Stimulated activated CD8-positive, alpha-beta memory T cell treated with anti-CD3 and anti-CD28 coated beads, Interleukin-15, amount 100 ng/mL, for 1 hour (primary cell): ENCODE measurements around the gene TBX2.
"Not testable (repeated sequence)": the region's sequence is repeated elsewhere in the genome, so short reads cannot be mapped to it uniquely, and the experiment has no call there.

Source experiments
- DNase-seq: peaks from one replicate; pipeline ENCODE4 v3.0.0-alpha.2; 2020; ENCODE audit warnings: low read depth

Gene TBX2

DNA sequence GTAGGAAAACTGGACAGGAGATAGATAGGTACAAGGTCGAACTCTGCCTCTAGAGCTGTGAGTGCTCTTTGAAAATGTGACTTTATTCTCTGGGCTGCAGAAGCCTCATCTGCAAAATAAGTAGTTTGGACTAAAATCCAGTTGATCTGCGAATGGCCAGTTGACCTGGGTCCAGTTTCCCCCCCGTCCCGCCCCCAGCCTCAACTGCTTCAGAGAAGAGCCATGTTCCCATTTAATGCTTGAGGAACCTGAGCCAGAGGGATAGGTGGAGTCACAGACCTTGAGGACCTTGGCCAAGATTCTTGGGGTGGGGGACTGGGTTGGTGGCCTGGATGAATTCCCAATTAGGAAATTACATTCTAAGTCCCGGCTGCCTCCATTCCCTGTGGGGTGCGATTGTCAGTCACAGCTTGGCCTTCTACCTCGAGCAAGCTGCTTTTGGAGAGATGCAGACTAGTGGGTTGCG lies 14.1 kb downstream of the TBX2 start:
- no peak for DNase-seq

DNA sequence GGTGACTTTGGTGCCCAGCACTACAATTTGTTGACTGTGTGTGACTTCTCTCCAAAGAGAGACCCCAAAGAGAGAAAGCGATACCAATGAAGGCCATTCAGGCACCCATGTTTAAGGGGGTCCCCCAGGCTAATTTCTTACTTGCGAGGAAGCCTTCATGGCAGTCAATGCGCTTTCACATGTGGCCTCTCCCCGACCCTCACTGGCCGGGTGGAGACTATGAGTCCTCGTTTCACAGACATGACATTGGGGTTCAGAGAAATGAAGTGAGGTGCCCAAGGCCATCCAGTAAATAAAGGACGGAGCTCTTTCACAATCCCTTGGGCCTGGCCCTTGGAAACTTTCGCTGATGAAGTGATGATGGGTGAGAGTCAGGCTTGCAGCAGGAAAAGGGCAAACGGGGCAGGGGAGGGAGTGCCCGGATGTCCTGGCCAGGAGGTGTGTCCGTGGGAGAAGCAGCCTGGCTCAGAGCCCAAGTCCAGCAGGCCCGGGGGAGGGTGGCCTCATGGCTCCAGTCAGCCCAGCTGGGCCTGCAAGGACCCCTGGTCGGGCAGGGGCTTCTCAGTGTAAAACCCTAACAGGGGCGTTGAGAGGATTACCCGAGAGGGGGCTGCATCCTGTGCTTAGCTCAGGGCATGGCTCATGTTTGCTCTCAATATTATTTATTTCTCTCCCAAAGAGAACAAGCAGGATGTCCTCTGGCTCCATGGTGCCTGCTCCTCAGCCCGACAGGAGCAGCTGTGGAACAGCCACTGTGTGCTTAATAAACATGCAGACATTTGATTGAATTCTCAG lies 14.7 kb downstream of the TBX2 start:
- DNase-seq, result no peak

DNA sequence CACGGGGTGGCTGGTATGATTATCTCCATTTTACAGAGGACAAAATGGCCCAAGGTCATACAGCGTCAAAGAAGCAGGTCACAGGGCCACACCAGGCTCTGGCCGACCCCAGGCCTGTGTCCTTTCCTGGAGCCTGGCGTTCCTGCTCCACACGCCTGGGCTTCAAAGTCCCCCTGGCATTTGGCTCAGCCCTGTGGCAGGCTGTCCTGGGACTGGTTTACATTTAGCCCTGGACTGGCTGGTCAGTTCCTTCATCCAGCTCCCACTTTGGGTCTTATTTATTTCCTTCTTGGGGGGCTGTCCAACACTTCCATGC lies 15.3 kb downstream of the TBX2 start:
- no peak for DNase-seq

DNA sequence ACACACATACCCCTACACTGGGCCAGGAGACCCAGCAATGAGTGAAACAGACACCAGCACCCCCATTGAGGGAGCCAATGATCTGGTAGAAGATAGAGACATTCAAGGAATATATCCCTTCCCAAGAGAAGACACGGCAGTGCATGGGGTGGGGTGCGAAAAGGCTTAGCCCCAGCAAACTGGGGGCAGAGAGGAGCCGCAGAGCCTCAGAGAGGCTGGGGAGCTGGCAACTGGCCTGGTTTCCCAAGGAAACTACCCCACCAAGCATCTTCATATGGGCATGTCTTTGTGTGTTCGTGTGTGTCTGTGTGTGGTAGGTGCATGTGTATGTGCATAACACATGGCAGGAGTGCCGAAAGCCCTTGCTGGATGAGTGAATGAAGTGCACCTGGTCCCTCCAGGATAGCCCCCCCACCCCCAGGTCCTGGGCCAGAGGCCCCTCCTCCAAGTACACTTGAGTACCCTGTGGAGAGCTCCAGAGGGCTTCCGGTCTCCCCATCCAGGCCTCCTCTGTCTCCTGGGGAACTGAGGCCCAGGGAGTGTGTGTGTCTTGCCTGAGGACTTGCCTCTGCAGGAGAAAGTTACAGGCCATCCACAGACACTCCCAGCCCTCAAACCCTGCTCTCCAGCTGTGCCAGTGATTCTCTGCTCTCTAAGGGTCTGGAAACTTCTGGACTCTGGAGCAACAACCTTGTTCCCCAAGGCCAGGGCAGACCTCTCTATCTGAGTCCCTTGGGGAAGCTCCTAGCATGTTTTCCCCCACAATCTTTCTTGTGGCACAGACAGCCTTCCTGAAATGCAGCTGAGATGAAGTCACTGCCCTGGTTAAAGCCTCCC lies 15.9 kb downstream of the TBX2 start:
- DNase-seq, result no peak

DNA sequence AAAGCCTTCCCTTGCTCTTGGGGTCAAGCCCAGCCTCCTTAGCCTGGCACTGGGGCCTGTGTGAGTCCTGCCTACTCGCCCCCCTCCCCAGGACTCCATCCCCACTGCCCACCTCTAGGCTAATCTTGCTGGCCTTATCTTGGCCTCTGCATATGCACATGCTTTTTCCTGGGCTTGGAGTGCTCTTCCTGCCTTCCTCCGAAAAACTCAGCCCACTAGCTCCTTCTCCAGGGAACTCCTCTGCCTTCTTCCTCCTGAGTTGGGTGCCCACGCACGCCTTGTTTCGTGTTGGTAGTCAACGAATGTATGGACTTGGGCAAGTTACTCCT lies 16.5 kb downstream of the TBX2 start:
- no peak for DNase-seq

DNA sequence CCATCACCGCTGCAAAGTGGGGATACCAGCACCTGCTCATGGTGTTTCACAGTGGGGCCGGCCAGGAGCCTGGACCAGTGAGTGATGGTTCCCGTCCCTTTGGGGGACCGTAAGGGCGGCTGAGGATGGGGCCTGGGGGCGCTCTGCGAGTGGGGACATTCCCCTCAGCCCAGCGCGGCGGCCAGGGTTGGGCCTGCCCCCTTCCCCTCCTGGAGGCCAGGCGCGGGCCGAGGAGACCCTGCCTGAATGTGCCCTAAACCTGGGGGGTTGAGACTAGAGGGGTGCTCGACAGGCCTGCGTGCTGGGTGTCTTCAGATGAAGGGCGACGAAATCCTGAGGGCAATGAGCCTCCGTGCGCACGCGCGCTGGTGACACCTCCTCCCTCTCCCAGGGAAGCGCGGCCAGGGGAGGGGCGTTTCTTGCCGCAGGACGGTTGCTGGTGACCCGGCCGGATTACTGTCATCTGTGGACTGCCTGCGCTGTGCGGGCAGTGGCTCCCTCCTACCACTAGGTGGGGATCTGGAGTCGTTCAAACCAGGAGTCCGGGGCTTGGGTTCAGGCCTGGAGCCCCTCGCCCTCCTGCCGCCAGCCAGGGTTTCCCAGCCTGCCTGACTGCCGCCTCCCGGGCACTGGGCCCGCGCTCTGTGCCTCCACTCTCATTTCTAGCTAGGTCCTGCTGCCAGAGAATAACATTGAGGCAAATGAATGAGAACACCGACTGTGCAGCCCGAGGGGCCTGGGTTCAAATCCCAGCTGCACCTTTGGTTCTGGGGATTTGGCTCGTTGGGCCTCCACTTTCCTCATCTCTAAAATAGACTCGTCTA lies 17.1 kb downstream of the TBX2 start:
- DNase-seq, result no peak

DNA sequence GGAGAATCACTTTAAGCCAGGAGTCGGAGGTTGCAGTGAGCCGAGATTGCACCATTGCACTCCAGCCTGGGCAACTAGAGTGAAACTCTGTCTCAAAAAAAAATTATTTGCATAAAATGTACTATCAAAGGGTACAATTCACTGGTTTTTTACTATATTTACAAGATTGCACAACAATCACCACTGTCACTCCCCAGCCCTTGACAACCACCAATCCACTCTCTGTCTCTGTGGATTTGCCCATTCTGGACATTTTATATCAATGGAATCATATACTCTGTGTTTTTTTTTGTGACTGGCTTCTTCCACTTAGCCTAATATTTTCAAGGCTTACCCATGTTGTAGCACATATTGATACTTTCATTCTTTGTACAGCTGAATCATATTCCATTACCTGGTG lies 18.8 kb downstream of the TBX2 start:
- no peak for DNase-seq

DNA sequence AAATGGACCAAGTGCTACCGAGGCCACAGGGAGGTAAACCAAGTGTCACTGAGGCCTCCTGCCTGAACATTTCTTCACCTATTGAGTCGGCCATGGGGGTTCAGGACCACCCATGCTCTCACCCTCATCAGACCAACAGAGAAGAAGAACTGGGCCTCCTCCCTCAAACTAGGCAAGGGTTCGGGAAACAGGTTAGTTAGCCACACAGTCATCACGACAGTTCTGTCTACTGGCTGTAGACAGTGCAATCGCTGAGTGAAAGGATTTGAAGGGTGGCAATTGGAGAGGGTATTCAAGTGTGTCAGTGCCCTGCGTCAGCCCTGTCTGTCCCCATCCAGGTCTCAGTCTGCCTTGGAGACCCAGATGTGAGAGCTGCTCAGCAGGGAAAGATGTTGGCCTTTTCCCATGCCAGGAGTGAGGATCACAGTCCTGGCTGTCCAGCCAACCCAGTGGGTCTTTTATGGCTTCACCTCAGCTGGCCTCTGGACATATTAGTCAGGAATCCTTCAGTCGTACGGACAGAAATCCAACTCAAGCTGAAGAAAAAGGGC lies 19.9 kb downstream of the TBX2 start:
- no peak for DNase-seq

DNA sequence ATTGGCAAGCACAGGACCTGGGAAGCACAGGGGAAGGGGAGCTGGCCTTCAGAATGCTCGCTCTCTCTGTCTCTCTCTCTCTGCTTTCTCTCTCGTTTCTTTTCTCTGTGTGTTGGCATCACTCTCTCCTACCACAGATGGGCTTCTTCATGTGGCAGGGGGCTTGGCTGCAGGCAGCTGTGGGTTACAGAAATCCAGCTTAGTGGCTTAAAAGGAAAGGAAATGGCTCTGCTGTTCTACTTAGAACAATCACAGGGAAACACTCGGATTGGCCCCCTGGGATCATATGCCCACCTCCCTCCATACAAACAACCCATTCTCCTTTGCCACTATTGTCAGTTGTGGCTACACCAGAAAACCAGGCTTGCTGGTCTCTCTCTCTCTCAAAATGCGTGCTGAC lies 20.4 kb downstream of the TBX2 start:
- no peak for DNase-seq

DNA sequence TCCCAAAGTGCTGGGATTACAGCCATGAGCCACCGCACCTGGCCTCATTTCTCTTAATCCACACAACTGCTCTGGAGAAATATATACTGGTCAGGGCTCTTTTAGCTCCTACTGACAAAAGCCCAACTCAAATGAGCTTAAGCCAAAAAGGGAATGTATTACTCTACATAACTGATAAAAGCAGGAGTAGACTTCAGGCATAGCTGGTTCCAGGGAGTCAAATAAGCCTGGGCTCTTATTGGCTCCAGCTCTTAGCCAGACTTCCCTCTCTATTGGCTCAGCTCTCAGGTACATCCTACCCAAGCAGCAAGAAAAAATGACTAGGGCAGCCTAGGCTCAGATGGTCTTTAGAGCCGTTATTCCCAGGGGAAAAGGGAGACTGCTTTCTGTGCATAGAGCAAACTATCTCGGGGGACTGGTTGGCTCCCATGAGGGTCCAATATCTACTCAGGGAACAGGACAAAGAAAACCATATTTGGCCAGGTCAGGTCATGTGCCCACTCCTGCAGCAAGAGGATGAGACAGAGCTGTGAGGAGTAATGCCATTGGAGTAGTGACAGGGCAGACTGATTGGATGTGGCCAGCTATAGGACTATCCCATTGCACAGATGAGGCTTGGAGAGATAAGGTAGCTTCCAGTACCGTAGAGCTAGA lies 21.2 kb downstream of the TBX2 start:
- no peak for DNase-seq

DNA sequence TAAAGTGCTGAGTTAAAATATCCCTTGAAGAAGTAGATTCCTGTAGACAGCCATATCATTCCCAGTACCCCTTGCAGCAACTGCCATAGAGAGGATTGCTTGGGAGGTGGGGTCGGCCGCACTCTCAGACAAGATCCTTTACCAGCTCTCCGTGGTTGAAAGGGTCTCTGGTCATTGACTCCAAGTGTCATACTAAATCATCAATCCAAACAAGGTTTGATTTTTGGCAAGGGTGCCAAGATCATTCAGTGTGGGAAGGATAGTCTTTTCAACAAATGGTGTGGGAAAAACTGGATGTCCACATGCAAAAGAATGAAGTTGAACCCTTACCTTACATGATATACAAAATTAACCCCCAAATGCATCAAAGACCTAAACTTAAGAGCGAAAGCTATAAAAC lies 21.8 kb downstream of the TBX2 start:
- no peak for DNase-seq

DNA sequence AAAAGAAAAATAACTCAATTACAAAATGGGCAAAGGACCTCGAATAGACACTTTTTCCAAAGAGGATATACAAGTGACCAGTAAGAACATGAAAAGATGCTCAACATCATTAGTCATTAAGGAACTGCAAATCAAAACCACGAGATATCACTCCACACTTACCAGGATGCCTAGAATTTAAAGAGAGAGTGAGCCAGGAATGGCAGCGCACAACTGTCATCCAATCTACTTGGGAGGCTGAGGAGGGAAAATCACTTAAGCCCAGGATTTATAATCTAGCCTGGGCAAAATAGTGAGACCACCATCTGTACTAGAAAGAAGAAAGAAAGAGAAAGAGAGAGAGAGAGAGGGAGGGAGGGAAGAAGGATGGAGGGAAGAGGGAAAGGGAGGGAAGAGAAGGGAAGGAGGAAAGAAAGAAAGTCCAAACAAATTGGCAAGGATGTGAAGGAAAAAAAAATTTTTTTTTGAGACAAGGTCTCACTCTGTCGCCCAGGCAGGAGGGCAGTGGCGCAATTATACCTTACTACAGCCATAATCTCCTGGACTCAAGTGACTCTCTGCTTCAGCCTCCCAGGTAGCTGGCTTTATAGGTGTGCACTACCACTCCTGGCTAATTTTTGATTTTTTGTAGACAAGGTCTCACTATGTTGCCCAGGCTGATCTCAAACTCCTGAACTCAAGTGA lies 22.6 kb downstream of the TBX2 start:
- no peak for DNase-seq

DNA sequence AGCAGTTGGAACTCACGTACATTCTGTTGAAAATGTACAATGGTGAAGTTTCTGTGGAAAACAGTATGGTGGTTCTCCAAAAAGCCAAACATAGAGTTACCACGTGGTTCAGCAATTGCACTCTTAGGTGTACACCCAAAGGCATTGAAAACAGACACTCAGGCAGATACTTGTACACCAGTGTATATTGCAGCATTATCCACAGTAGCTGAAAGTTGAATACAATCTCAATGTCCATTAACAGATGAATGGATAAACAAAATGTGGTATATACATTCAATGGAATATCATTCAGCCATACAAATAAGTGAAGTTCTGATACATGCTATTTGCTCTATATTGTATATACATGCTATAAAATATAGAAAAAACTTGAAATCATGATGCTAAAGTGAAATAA lies 23.2 kb downstream of the TBX2 start:
- no peak for DNase-seq

DNA sequence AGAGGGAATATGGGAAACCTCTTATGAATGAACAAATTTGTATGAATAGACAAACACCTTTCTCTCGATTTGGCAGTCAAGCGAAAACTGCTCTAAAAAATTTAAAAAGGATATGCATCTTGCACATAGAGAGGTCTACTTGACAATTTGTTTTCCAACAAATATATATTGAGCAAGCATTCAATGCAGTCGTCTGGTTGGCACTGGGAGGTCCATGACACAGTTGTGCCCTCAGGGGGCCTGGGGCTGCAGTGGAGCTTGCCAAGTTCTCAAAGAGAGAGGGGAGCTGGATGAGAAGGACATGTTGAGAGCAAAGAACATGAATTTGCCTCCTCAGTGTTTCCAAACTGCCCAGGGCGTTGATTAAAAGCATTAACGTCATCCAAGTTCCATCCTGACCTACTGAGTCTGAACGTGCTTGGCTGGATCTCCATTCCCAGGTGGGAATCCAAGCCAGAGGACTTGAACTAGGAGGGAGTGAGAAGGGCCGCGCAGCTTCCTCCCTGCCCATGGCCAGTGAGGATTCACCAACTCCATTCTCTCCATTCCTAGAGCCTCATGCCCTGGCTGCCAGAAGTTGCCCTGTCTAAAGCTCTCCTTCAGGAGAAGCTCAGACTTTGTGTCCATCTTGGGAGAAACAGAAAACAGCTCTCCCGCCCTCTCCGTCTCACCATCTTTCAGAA lies 24.5 kb downstream of the TBX2 start:
- DNase-seq, result no peak

DNA sequence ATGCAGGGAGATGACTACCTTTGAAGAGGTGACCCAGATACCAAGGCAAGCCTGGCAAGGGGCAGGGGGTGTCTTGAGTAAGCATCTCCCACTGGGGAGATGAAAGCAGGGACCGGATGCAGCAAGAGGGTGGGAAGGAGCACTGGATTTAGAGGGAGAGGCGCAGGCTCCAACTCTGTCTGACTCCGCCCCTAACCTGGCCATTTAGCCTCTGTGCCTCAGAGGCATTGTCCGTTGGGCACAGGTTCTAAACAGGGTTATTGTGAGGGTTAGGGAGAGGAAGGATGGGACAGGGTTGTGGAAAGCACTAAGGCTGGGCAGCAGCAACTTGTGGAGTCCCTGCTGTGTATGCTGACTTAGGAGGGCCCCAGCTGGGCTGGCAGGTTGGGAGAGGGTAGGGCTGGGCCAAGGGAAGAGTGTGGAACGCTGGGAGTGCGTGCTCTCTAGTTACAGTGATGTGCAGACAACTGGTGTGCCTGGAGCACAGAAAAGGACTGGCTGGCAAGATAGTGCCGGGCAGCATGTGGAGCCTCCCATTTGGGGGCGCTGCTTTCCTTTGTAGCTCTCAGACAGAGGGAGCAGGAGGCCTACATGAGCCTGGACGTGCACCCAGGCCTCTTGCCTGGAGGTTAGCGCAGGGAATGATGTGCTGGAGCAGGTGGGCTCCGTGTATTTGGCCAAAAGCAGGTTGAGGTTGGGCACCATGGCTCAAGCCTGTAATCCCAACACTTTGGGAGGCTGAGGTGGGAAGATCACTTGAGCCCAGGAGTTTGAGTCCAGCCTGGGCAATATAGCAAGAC lies 26.2 kb downstream of the TBX2 start:
- DNase-seq, result no peak

DNA sequence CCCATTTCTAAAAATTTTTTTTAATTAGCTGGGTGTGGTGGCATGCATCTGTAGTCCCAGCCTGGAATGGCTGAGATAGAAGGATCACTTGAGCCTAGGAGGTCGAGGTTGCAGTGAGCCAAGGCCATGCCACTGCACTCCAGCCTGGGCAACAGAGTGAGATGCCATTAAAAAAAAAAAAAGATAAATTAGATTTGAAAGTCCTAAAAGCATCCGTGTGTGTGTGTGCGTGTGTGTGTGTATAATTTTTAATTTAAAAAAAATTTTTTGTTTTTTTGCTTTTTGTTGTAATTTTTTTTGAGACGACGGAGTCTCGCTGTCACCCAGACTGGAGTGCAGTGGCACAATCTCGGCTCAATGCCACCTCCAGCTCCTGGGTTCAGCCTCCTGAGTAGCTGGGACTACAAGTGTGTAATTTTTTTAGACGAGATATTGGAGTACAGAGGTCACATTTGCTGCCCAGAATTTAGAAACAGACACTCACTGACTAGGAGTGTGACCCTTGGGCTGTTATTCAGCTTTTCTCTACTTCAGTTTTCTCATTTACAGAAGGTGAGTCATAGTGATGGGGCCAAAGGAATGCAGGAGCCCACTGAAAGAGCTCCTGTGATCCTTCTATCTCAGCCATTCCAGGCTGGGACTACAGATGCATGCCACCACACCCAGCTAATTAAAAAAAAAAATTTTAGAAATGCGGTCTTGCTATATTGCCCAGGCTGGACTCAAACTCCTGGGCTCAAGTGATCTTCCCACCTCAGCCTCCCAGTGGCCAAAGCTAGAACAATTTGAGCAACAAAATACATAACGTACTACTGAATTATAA lies 27.1 kb downstream of the TBX2 start:
- DNase-seq, result no peak

DNA sequence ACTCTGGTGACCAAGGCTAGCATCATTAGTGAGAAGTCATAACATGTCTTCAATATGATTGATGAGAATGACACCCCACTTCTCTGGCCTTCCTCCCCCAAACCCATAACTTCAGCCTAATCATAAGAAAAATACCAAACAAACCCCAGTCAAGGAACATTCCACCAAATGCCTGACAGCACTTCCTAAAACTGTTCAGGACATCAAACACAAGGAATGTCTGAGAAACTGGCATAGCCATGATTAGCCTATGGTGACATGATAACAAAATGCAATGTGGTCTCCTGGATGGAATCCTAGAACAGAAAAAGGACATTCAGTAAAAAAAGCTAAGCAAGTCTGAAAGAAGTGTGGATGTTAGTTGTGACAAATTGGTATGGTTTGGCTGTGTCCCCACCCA lies 27.9 kb downstream of the TBX2 start:
- no peak for DNase-seq

DNA sequence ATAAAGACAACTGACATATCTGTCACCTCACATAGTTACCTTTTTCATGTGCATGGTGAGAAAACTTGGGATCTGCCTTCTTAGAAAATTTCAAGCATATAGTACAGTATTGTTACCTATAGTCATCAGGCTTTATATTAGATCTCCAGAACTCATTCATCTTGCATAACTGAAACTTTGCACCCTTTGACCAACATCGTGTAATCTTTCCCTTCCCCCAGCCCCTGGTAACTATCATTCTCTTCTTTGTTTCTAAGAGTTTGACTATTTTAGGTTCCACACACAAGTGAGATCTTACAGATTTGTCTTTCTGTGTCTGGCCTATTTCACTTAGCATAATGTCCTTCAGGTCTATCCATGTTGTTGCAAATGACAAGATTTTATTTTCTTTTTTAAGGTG lies 29.6 kb downstream of the TBX2 start:
- no peak for DNase-seq

DNA sequence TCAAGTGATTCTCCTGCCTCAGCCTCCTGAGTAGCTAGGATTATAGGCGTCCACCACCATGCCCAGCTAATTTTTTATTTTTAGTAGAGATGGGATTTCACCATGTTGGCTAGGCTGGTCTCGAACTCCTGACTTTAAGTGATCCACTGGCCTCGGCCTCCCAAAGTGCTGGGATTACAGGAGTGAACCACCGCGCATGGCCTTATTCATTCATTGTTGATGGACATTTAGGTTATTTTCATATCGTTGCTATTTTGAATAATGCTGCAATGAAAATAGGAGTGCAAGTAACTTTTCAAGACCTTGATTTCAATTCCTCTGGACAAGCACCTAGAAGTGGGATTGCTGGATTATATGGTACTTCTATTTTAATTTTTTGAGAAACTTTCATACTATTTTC lies 30.2 kb downstream of the TBX2 start:
- not testable (repeated sequence) for DNase-seq
